Endothelial cell of umbilical vein (primary cell): ENCODE data around the gene STUM.

ENCODE experiments used
- POLR2A ChIP-seq: IDR thresholded peaks from 2 replicates; pipeline ENCODE4 v1.6.1; 2012; ENCODE audit warnings: low read depth, mild to moderate bottlenecking, control low read depth, low read length
- POLR2AphosphoS5 ChIP-seq: IDR thresholded peaks from 2 replicates; pipeline ENCODE4 v1.6.1; 2012; ENCODE audit warnings: low read depth, mild to moderate bottlenecking, control low read depth, low read length, moderate library complexity; ENCODE audit not compliant: insufficient read depth
- TF ChIP-seq, protein P1 (sequence below), 2 donors: IDR thresholded peaks; 1 replicate in 1 of 2; 2 replicates in 1 of 2; pipeline ENCODE4 v1.5.1; 2011; ENCODE audit warnings: low read length in 2 of 2, mild to moderate bottlenecking in 2 of 2, moderate library complexity in 2 of 2, control low read depth in 1 of 2, inconsistent platforms in 1 of 2, low read depth in 1 of 2; ENCODE audit not compliant: insufficient read depth in 1 of 2; ENCODE audit errors: extremely low read depth in 1 of 2
- TF ChIP-seq, protein P2 (sequence below): IDR thresholded peaks from 2 replicates; pipeline ENCODE4 v1.6.1; 2011; ENCODE audit not compliant: insufficient read depth, insufficient read length

DNA sequence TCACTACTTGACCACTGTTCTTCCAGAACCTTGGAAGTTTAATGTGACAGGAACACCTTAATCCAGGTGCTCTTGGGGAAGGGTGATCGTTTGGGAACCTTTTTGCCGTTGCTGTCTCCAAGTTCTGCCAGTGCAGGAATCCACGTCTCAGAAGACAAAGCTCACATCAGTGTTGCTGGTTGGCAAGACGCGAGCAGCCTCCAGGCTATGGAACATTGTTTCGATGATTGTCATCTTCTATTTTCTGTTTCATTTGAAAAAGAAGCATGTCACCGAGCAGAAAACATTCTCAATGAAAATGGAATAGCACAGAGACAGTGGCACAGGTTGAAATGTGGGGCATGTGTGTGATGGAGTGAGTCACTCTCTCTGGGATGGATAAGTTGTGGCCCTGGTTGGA, 11.7 kb downstream of the STUM start:
- TF ChIP-seq, protein P1, sequence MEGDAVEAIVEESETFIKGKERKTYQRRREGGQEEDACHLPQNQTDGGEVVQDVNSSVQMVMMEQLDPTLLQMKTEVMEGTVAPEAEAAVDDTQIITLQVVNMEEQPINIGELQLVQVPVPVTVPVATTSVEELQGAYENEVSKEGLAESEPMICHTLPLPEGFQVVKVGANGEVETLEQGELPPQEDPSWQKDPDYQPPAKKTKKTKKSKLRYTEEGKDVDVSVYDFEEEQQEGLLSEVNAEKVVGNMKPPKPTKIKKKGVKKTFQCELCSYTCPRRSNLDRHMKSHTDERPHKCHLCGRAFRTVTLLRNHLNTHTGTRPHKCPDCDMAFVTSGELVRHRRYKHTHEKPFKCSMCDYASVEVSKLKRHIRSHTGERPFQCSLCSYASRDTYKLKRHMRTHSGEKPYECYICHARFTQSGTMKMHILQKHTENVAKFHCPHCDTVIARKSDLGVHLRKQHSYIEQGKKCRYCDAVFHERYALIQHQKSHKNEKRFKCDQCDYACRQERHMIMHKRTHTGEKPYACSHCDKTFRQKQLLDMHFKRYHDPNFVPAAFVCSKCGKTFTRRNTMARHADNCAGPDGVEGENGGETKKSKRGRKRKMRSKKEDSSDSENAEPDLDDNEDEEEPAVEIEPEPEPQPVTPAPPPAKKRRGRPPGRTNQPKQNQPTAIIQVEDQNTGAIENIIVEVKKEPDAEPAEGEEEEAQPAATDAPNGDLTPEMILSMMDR (IDR thresholded peaks at IDR 0.05; ENCODE audit: extremely low read depth in 1 of 2, insufficient read depth in 1 of 2, low read depth in 1 of 2, low read length in 2 of 2): no peak
- TF ChIP-seq POLR2A (no peak), POLR2AphosphoS5 (no peak)
- TF ChIP-seq, protein P2, sequence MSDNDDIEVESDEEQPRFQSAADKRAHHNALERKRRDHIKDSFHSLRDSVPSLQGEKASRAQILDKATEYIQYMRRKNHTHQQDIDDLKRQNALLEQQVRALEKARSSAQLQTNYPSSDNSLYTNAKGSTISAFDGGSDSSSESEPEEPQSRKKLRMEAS: no peak
